ENCODE results near the gene CDC25B. TPM values are rescaled to one million over a fixed set of nuclear protein-coding genes. Genes with fewer than 3 reads are reported as not detected.

Gene CDC25B
- total and polyA plus RNA-seq, 2 of the 13 experiments (the other 11 are each of a cell fraction or from before 2014, with no cell fraction given) = 14.5 to 19.4 TPM

DNA sequence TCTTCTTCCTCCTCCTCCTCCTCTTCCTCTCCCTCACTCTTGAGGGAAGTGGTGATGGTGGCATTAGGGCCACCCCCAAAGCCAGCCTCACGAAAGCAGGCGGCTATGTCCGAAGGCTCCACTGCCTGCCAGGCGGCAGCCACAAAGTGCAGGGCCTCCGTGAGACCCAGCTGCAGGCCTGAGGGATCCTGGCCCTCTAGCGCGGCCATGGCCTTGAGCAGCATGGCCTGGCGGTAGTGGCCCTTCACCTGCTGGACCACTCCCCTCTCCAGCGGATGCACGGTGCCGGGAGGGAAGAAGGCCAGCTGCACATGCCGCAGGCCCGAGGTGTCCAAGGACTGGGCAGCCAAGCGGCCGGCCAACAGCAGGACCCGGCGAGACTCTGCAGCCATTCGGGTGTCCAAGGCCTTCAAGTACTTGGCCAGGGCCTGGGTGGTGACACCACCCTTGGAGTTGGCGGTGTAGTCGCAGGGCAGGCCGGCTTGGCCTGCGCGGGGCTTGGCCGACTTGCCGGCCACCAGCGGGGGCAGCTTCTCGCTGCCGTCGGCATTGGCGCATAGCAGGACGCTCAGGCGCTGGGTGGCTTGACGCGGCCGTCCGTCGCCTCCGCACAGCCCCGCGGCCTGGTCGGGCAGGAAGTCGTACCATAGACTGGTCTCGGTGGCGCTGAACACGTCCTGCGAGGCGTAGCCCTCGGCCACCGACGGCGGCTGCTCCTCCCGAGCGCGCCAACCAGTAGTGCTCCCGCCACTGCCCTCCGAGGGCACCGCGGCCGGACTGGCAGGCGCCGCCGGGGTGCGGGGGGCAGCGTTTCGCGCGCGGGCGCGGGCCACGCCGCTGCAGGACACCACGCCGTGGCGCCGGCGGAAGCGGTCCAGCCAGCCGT is 10.6 kb upstream of the CDC25B start (continued):
- TF ChIP-seq SOX6 (IDR thresholded peaks at IDR 0.05) (no peak), SOX6 (CRISPR knock-in tag; IDR thresholded peaks at IDR 0.05) (peak; percentile 20; the same call in 1 of the 2 replicates), STAG1 (CRISPR knock-in tag; IDR thresholded peaks at IDR 0.05) (no peak), ZNF234 (CRISPR knock-in tag; conservative IDR thresholded peaks at IDR 0.05) (no peak), MIER3 (CRISPR knock-in tag; IDR thresholded peaks at IDR 0.05; ENCODE audit: borderline replicate concordance) (no peak), ZIK1 (CRISPR knock-in tag; IDR thresholded peaks at IDR 0.05; ENCODE audit: borderline replicate concordance, low read depth) (0 out of 2 replicates have a peak, but pooled peaks have one; percentile 69), HMG20A (CRISPR knock-in tag; IDR thresholded peaks at IDR 0.05; ENCODE audit: borderline replicate concordance) (no peak), SAFB2 (CRISPR knock-in tag; IDR thresholded peaks at IDR 0.05; ENCODE audit: borderline replicate concordance, low read depth) (0 out of 2 replicates have a peak, but pooled peaks have one; percentile 71), RAD21 (CRISPR knock-in tag; IDR thresholded peaks at IDR 0.05) (no peak), ZNF768 (CRISPR knock-in tag; IDR thresholded peaks at IDR 0.05) (peak; percentile 63; the same call in 1 of the 2 replicates), SP1 (IDR thresholded peaks at IDR 0.05) (no peak), SP1 (CRISPR knock-in tag; IDR thresholded peaks at IDR 0.05) (no peak), ZNF543 (CRISPR knock-in tag; IDR thresholded peaks at IDR 0.05) (no peak), ZNF777 (CRISPR knock-in tag; IDR thresholded peaks at IDR 0.05) (no peak), AHR (CRISPR knock-in tag; IDR thresholded peaks at IDR 0.05) (peak; percentile 65; the same call in 1 of the 2 replicates), DR1 (CRISPR knock-in tag; IDR thresholded peaks at IDR 0.05) (0 out of 2 replicates have a peak, but pooled peaks have one; percentile 10), PCBP2 (optimal IDR thresholded peaks at IDR 0.05; ENCODE audit: low read depth, low read length, poor library complexity, severe bottlenecking) (peak; percentile 59), ZNF563 (CRISPR knock-in tag; IDR thresholded peaks at IDR 0.05) (0 out of 2 replicates have a peak, but pooled peaks have one; percentile 51), ZSCAN31 (CRISPR knock-in tag; IDR thresholded peaks at IDR 0.05; ENCODE audit: low read depth) (no peak)
- TF ChIP-seq, protein P1, sequence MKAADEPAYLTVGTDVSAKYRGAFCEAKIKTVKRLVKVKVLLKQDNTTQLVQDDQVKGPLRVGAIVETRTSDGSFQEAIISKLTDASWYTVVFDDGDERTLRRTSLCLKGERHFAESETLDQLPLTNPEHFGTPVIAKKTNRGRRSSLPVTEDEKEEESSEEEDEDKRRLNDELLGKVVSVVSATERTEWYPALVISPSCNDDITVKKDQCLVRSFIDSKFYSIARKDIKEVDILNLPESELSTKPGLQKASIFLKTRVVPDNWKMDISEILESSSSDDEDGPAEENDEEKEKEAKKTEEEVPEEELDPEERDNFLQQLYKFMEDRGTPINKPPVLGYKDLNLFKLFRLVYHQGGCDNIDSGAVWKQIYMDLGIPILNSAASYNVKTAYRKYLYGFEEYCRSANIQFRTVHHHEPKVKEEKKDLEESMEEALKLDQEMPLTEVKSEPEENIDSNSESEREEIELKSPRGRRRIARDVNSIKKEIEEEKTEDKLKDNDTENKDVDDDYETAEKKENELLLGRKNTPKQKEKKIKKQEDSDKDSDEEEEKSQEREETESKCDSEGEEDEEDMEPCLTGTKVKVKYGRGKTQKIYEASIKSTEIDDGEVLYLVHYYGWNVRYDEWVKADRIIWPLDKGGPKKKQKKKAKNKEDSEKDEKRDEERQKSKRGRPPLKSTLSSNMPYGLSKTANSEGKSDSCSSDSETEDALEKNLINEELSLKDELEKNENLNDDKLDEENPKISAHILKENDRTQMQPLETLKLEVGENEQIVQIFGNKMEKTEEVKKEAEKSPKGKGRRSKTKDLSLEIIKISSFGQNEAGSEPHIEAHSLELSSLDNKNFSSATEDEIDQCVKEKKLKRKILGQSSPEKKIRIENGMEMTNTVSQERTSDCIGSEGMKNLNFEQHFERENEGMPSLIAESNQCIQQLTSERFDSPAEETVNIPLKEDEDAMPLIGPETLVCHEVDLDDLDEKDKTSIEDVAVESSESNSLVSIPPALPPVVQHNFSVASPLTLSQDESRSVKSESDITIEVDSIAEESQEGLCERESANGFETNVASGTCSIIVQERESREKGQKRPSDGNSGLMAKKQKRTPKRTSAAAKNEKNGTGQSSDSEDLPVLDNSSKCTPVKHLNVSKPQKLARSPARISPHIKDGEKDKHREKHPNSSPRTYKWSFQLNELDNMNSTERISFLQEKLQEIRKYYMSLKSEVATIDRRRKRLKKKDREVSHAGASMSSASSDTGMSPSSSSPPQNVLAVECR (CRISPR knock-in tag; IDR thresholded peaks at IDR 0.05; ENCODE audit: borderline replicate concordance) = peak; percentile 52; the same call in 1 of the 2 replicates
- TF ChIP-seq, protein P2, sequence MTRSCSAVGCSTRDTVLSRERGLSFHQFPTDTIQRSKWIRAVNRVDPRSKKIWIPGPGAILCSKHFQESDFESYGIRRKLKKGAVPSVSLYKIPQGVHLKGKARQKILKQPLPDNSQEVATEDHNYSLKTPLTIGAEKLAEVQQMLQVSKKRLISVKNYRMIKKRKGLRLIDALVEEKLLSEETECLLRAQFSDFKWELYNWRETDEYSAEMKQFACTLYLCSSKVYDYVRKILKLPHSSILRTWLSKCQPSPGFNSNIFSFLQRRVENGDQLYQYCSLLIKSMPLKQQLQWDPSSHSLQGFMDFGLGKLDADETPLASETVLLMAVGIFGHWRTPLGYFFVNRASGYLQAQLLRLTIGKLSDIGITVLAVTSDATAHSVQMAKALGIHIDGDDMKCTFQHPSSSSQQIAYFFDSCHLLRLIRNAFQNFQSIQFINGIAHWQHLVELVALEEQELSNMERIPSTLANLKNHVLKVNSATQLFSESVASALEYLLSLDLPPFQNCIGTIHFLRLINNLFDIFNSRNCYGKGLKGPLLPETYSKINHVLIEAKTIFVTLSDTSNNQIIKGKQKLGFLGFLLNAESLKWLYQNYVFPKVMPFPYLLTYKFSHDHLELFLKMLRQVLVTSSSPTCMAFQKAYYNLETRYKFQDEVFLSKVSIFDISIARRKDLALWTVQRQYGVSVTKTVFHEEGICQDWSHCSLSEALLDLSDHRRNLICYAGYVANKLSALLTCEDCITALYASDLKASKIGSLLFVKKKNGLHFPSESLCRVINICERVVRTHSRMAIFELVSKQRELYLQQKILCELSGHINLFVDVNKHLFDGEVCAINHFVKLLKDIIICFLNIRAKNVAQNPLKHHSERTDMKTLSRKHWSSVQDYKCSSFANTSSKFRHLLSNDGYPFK (CRISPR knock-in tag; IDR thresholded peaks at IDR 0.05; ENCODE audit: borderline replicate concordance) = peak; percentile 9; the same call in 1 of the 2 replicates
- TF ChIP-seq, protein P3, sequence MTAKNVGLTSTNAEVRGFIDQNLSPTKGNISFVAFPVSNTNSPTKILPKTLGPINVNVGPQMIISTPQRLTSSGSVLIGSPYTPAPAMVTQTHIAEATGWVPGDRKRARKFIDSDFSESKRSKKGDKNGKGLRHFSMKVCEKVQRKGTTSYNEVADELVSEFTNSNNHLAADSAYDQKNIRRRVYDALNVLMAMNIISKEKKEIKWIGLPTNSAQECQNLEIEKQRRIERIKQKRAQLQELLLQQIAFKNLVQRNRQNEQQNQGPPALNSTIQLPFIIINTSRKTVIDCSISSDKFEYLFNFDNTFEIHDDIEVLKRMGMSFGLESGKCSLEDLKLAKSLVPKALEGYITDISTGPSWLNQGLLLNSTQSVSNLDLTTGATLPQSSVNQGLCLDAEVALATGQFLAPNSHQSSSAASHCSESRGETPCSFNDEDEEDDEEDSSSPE (CRISPR knock-in tag; IDR thresholded peaks at IDR 0.05) = 0 out of 2 replicates have a peak, but pooled peaks have one; percentile 32

Data from HepG2 (cell line).